Mammary epithelial cell (primary cell): ENCODE results near the gene WRAP73.

ENCODE experiments used
- EZH2 ChIP-seq: IDR thresholded peaks from 2 replicates; pipeline ENCODE4 v1.6.1; 2012; ENCODE audit warnings: low read length, inconsistent platforms, borderline replicate concordance
- TF ChIP-seq, protein P1 (sequence below), 2 donors: IDR thresholded peaks in 1 of 2; conservative IDR thresholded peaks in 1 of 2; 2 replicates each; pipeline ENCODE4 v1.5.1; 2011 to 2012; ENCODE audit warnings: inconsistent platforms in 2 of 2, low read length in 2 of 2, mild to moderate bottlenecking in 2 of 2, control low read depth in 1 of 2, low read depth in 1 of 2; ENCODE audit not compliant: insufficient read depth in 1 of 2; ENCODE audit errors: extremely low read depth in 1 of 2

DNA sequence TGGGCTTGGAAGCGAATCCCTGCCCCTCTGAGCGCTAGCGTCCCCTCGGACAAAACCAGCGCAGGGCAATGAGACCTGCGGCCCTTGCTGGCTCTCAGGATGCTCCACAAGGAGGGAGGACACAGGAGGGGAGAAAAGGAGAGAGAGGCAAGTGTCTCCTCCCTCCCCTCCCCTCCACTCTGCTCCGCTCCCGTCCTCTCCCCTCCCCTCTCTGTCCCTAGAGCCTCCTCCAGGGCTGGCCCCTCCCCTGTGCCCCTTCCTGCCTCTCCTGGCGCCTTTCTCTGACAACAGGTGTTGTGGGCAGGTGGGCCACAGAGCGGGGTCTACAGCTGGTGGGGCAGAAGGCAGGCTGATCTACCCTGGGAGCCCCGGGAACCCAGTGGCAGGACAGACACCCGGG lies 37.6 kb upstream of the WRAP73 start:
- TF ChIP-seq, protein P1, sequence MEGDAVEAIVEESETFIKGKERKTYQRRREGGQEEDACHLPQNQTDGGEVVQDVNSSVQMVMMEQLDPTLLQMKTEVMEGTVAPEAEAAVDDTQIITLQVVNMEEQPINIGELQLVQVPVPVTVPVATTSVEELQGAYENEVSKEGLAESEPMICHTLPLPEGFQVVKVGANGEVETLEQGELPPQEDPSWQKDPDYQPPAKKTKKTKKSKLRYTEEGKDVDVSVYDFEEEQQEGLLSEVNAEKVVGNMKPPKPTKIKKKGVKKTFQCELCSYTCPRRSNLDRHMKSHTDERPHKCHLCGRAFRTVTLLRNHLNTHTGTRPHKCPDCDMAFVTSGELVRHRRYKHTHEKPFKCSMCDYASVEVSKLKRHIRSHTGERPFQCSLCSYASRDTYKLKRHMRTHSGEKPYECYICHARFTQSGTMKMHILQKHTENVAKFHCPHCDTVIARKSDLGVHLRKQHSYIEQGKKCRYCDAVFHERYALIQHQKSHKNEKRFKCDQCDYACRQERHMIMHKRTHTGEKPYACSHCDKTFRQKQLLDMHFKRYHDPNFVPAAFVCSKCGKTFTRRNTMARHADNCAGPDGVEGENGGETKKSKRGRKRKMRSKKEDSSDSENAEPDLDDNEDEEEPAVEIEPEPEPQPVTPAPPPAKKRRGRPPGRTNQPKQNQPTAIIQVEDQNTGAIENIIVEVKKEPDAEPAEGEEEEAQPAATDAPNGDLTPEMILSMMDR (conservative IDR thresholded peaks at IDR 0.05 in 1 of 2, IDR thresholded peaks at IDR 0.05 in 1 of 2; ENCODE audit: extremely low read depth in 1 of 2, insufficient read depth in 1 of 2, low read depth in 1 of 2, low read length in 2 of 2): no peak
- no peak for TF ChIP-seq EZH2
